H7 (cell line): ENCODE results near the gene WWOX. TPM values are rescaled to one million over a fixed set of nuclear protein-coding genes. Genes with fewer than 3 reads are reported as not detected.
A peak's percentile ranks its signal among the peaks of the same experiment; 100 is the strongest.

Source experiments
- DNase-seq: peaks from one replicate; pipeline ENCODE4 v3.0.0; 2012
- H3K27me3 ChIP-seq: 2 replicates; pipeline ENCODE4 v1.6.0; 2011; ENCODE audit warnings: mild to moderate bottlenecking, low read length; ENCODE audit not compliant: control insufficient read depth, insufficient read depth
- H3K36me3 ChIP-seq: replicated peaks from 2 replicates; pipeline ENCODE4 v1.5.1; 2011; ENCODE audit warnings: low read length; ENCODE audit not compliant: control insufficient read depth, insufficient read depth
- H3K4me3 ChIP-seq: 2 replicates; pipeline ENCODE4 v1.5.1; 2011; ENCODE audit warnings: low read depth, mild to moderate bottlenecking, control low read depth, low read length, moderate library complexity; ENCODE audit not compliant: insufficient read depth
- total RNA-seq: library from RNA; depleted of rRNA; stranded (reverse); fragments of >200 nt; shearing (Covaris generic); gene quantifications from 2 replicates; pipeline ENCODE4 v1.2.3, GENCODE V29; 2014

Gene WWOX
- total RNA-seq, 1 experiment from 2014 or later: 29.2 TPM

- no peak for DNase-seq
- Histone ChIP-seq H3K36me3 (no peaks in the 10 kb centered on the region), H3K4me3 (no peak overlapping the region), H3K27me3 (no peaks in the 10 kb centered on the region)
Measured at GRCh38 chr16:79162977-79163376, 1063.5 kb downstream of the WWOX start.

GRCh38 chr16:79163691-79164387, 1064.4 kb downstream of the WWOX start:
- Histone ChIP-seq H3K4me3 (no peak overlapping the region), H3K27me3 (no peaks in the 10 kb centered on the region), H3K36me3 (no peaks in the 10 kb centered on the region)
- no peak for DNase-seq

DNA sequence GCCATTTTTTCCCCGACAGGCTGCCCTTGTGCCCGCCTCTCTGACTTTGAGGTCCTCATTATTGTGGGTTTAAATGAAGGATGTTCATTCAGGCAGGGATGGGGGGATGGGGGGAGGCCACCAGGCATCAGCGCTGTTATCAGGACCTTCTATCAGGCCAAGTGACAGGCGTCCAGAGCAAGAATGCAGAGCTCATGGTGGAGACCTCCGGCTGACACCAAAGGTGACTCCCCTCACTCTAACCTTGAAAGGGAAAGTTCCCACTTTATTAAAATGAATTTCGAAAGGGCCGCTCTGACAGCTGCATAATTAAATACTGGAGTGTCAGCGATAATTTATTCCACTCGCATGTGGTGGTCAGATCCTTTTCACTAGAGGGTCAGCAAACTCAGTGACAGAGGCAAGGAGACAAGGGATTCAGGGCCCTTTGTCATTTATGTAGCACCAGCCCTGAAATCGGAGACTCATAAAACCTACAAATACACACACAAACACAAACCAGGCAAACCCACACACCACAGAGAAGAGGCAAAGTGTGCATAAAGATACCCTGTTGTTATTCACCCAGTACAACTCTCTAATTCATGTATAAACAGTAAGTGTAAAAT, 1065.0 kb downstream of the WWOX start:
- Histone ChIP-seq H3K27me3 (no peaks in the 10 kb centered on the region), H3K4me3 (no peak overlapping the region), H3K36me3 (no peaks in the 10 kb centered on the region)
- DNase-seq: no peak

DNA sequence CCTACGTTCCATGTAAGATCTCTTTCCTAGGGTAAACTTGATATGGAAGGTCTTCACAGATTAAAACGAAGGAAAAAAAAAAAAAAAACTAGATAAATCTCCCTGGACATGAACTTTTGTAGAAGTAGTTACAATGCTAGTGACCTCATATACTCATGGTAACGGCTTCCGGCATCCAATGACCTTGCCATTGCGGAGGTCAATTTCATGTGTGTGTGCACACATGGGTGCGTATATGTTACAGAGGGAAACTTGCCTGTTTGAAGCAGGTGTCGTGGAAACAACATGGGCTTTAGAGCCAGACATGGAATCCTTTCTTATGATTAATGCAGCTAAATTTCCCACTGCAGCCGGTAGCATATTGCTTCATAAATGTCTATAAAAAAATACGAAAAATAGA, 1065.6 kb downstream of the WWOX start:
- DNase-seq: no peak
- H3K27me3 ChIP-seq: no peaks in the 10 kb centered on the region
- H3K36me3 ChIP-seq: no peaks in the 10 kb centered on the region
- H3K4me3 ChIP-seq: no peak overlapping the region

GRCh38 chr16:79165506-79165905, 1066.1 kb downstream of the WWOX start:
- H3K4me3 ChIP-seq: no peak overlapping the region
- no peaks in the 10 kb centered on the region for H3K36me3 ChIP-seq
- H3K27me3 ChIP-seq: no peaks in the 10 kb centered on the region
- no peak for DNase-seq

- no peaks in the 10 kb centered on the region for H3K27me3 ChIP-seq
- H3K4me3 ChIP-seq: no peak overlapping the region
- H3K36me3 ChIP-seq: no peaks in the 10 kb centered on the region
- DNase-seq: no peak
Measured at GRCh38 chr16:79167893-79168292, 1068.4 kb downstream of the WWOX start.

GRCh38 chr16:79168321-79168720, 1068.9 kb downstream of the WWOX start:
- DNase-seq: no peak
- H3K27me3 ChIP-seq: no peaks in the 10 kb centered on the region
- H3K36me3 ChIP-seq: no peaks in the 10 kb centered on the region
- no peak overlapping the region for H3K4me3 ChIP-seq

- DNase-seq: peak; percentile 31
Measured at GRCh38 chr16:79169239-79169638, 1069.8 kb downstream of the WWOX start.

DNA sequence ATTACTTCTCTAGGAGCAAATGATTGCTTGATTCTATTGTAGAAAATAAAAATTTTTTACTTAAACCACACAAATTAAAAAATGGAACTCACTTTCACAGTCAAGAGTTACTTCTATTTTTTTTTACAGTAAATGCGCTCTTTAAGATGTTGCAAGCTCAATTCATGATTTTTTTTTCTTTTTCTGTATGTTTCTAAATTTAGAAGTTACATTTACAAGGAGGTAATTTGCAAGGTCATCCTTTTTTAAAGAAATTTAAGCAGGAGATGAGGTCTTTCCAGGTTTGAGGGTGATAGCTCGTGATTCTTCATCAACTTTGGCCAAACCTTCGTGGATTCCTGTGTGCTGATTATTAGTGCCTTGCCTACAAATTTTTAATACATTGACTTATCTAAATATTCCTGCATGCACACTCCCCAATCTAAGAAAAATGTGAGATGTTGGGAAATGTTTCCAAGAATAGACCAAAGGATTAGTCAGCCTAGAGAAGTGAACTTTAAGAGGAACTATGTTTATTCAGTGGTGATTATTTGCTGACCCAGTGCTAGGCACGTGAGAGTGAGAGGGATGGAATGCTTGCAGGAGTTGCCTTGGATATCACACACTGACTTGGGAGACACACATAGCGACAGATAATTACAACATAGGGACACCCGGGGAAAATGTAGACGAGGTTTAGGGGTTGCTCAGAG, 1071.2 kb downstream of the WWOX start:
- no peaks in the 10 kb centered on the region for H3K36me3 ChIP-seq
- H3K27me3 ChIP-seq: no peaks in the 10 kb centered on the region
- no peak overlapping the region for H3K4me3 ChIP-seq
- DNase-seq: no peak

More at GRCh38 chr16:79169239-79169638, 1069.8 kb downstream of the WWOX start:
- H3K4me3 ChIP-seq: no peak overlapping the region
- no peaks in the 10 kb centered on the region for H3K36me3 ChIP-seq
- H3K27me3 ChIP-seq: no peaks in the 10 kb centered on the region

- no peaks in the 10 kb centered on the region for H3K27me3 ChIP-seq
- H3K36me3 ChIP-seq: no peaks in the 10 kb centered on the region
Measured at GRCh38 chr16:79171504-79171903, 1072.0 kb downstream of the WWOX start.

GRCh38 chr16:79171931-79172705, 1072.7 kb downstream of the WWOX start:
- Histone ChIP-seq H3K36me3 (no peaks in the 10 kb centered on the region), H3K4me3 (no peak overlapping the region)
- DNase-seq: no peak

More at GRCh38 chr16:79171504-79171903, 1072.0 kb downstream of the WWOX start:
- DNase-seq: no peak
- H3K4me3 ChIP-seq: no peak overlapping the region

DNA sequence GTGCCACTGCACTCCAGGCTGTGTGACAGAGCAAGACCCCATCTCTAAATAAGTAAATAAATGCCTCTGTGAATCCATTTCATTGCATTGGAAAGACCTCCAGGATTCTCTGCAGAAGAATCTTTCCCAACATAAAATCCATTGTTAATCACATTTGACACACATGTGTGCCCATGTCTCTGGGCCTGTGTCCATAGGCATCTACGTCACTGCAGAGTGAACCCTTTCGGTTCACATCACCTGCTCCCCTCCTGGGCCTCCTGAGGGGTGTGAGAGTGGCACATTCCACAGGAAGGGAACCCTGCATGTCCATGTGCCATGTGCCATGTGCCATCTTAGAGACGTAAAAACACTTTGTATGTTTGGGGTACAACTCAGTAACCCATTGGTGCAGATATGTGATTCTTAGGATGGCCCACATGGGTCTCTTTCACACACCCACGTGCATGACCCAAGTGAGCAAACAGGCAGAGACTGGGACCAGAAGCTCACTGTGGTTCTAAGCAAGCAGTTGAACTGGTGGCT, 1073.6 kb downstream of the WWOX start:
- Histone ChIP-seq H3K36me3 (no peaks in the 10 kb centered on the region), H3K4me3 (no peak overlapping the region), H3K27me3 (no peaks in the 10 kb centered on the region)
- no peak for DNase-seq

More at GRCh38 chr16:79171931-79172705, 1072.7 kb downstream of the WWOX start:
- no peaks in the 10 kb centered on the region for H3K27me3 ChIP-seq

DNA sequence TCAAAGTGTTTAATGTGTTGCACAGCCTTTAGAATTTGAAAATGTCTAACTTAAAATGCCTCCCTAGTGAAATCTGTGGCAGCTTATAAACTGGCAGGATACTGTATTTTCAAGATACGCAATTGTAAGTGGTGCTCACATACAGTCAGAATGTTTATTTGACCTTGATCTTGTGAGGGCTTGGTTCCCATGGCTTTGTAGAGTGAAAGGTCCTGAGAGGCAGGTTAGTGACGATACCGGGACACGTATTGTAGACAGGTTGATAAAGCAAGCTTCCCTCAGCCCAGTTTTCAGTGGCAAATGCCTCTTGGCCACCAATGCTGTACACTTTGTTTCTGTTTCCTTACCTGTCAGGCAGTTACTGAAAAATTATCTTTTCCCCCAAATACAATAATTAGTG, 1074.5 kb downstream of the WWOX start:
- no peak overlapping the region for H3K4me3 ChIP-seq
- no peaks in the 10 kb centered on the region for H3K27me3 ChIP-seq
- H3K36me3 ChIP-seq: no peaks in the 10 kb centered on the region
- no peak for DNase-seq

DNA sequence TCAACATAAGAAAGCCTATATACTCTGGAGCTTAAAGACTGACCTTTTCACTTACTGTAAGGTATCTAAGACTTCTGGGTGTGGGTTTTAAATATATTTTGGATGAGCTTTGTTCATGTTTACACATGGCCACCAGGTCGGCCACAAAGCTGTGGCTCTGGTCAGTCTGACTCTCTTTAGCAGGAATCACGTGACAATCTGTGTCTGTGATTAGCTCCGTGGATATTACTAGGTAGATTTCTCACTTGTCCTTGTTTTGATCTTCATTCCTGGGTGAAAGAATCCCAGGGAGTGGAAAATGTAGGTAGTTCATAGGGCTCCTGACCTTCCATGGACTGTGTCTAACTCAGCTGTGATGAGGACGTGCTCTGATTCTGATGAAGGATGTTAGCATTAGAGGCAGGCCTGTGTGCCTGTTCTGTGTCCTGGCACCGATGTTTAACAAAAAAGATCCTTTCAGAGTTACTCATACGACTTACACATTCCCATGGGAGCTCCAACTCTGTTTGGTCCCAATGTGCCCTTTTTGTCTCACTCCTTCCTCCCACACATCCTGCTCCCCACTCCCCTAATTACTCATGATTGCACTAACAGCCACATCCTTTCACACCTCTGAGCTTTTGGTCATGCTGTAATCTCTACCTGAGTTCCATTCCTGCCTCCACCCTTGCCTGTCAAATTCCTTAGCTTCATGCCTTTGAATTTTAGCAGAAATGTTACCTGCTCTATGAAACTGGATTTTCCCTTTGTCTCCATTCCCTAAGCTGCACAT, 1076.0 kb downstream of the WWOX start:
- Histone ChIP-seq H3K4me3 (no peak overlapping the region), H3K36me3 (no peaks in the 10 kb centered on the region), H3K27me3 (no peaks in the 10 kb centered on the region)
- DNase-seq: no peak
